GM15510 (cell line): ENCODE data around the gene JARID2.

Experiments used
- POLR2A ChIP-seq: IDR thresholded peaks from 3 replicates; pipeline ENCODE4 v1.6.1; 2011; ENCODE audit warnings: borderline replicate concordance; ENCODE audit not compliant: insufficient read length; ENCODE audit errors: extremely low read depth

Gene JARID2

GRCh38 chr6:15327271-15327670 lies 81.4 kb downstream of the JARID2 start:
- no peak for TF ChIP-seq POLR2A

- TF ChIP-seq POLR2A, result no peak
Observed at GRCh38 chr6:15329197-15329671, 83.4 kb downstream of the JARID2 start.

DNA sequence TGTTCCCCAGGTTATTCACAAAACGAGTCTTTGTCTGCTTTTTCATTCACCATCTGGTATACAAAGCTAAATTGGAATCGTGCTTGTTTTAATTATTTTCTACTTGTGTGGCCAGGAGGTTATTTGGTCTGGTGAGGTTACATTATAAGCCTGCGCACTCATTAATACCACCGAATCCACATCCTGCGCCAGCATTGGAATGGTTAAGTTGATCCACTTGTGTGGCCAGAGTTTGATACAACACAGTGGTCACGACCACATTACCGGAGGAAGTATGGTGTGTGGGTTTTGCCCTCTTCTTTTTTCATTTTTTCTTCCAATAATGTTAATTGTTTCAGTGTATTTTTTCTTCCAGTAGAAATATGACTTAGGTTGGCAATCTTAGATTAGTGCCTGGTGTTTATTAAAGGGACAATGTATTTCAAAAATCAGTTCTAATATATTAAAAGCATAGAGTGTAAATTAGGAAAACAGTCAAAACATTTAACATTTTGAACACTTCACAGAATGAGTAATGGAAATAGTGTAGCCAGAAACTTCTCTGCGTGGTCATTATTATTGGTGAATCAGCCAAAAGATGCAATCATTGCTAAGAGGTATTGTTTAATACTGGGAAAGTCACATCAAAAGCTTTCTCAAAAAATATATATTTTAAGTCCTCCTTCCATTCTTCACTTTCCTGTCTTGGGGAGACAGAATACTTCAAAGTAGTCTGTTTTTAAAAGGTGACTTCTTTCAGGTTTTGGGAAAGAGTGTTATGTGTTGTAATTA lies 84.5 kb downstream of the JARID2 start:
- TF ChIP-seq POLR2A, result no peak

- no peak for TF ChIP-seq POLR2A
Observed at GRCh38 chr6:15331143-15331542, 85.3 kb downstream of the JARID2 start.

DNA sequence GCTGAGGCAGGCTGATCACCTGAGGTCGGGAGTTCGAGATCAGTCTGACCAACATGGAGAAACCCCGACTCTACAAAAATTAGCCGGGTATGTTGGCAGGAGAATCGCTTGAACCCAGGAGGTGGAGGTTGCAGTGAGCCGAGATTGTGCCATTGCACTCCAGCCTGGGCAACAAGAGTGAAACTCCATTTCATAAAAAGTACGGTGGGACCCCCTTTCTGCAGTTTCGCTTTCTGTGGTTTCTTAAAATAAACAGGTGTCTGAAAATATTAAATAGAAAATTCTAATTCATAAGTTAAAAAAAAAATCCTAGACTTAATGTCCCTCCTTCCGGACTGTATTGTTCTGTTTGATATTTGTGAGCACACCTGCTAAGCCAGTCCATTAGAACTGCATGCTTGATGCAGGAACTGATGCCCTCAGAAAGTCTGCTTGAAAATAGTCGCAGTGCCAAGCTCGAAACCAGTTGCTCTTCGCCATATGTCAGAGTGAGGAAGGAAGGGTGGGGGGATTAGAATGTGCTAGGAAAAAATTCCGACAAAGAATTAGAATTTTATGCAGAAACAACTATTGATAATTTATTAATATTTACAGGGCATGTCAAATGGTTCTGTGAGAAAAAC lies 85.9 kb downstream of the JARID2 start:
- TF ChIP-seq POLR2A, result no peak

DNA sequence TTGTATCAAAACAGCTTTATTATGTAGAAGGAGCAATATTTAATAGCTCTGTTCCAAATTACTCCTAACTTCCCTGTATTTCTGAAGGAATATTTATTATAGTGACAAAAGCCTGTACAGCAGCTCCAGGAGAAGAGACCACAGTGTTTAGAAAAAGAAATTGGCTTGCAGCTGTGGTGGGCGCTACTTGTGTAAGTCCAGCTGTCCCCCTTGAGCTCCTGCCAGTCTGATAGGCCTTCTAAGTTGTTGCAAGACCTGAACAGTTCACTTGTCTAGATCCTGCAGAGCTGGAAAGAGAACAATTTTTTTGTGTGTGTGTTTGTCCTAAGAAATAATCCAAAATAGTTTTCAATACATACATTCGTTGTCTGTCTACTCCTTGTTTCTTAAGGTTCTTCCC lies 86.6 kb downstream of the JARID2 start:
- no peak for TF ChIP-seq POLR2A

DNA sequence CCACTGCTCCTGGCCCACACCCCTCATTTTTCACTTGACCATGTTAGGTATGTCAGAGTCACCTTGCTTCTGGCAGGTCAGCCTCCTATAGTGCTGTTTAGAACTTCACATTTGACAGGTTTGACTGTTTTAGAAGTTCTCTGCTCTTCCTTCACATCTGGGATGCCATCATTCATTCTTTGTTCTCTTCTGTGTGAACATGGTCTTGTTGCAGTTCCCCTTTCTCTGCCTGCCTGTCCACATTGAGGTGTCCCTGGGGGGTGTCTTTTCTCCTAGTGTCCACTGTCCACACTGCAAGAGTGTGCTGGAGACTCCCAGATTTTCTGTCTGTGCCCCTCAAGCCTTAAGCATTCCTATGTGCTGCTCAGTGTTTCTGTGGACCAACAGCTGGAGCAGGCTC lies 89.5 kb downstream of the JARID2 start:
- no peak for TF ChIP-seq POLR2A

DNA sequence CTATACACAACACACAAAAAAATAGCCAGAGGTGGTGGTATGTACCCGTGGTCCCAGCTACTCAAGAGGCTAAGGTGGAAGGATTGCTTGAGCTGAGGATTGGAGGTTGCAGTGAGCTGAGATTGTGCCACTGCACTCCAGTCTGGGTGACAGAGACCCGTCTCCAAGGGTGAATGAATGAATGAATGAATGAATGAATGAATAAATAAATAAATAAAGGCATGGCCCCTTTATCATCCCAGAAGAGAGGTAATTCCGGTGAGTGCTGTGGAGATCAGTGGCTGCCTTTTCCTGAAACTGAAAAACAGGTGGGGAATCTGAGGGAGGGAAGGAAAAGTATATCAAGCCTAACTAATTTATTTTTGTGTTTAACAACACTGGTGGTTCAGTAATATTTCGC lies 90.0 kb downstream of the JARID2 start:
- no peak for TF ChIP-seq POLR2A

DNA sequence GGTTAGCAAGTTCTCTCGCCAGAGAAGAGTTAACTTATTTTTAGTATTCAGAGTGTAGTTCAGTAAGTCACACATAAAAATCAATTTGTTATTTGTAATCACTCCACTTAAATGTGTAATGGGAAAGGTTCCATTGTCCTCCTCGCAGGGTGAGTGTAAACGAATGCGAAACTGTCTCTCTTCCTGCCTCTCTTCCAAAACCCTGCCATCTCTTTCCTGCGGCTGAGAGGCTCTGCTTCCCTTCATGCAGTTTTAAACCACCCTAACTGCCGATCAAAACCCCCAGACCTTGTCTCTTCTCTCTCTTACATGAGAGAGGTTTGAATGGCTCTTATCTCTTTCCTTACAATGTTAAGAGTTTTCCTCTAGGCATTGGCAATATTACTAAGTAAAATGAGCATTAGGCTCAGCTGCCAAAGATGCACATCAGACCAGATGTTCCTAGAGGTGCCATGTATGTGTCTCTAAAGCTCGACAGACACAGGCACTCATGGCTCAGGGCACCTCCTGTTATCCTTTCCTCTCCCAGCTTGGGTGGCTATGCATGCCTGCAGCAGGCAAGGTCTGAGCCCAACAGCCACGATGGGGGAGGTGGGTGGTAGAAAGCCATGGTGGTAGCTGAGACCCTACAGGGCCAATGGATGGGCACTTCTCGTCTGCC lies 91.2 kb downstream of the JARID2 start:
- no peak for TF ChIP-seq POLR2A

GRCh38 chr6:15337582-15337981 lies 91.7 kb downstream of the JARID2 start:
- TF ChIP-seq POLR2A, result no peak

DNA sequence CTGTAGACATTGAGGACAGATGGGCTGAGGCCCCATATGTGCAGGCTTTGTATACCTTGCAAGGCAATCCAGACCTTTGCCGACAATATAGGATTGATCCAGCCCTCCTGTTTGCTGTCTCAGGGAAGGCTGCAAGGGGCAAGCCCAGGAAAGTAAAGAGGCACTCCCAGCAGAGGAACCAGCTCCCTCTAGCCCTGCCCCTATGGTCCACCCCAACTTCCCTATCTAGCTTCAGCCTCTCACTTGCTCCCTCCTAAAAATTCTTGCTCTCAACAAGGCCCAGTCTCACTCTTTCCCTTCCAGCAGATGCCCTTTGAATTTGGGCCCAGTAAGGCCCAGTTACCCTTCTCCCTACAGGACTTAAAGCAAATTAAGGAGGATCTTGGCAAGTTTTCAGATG lies 92.6 kb downstream of the JARID2 start:
- no peak for TF ChIP-seq POLR2A

GRCh38 chr6:15339081-15339480 lies 93.2 kb downstream of the JARID2 start:
- no peak for TF ChIP-seq POLR2A

DNA sequence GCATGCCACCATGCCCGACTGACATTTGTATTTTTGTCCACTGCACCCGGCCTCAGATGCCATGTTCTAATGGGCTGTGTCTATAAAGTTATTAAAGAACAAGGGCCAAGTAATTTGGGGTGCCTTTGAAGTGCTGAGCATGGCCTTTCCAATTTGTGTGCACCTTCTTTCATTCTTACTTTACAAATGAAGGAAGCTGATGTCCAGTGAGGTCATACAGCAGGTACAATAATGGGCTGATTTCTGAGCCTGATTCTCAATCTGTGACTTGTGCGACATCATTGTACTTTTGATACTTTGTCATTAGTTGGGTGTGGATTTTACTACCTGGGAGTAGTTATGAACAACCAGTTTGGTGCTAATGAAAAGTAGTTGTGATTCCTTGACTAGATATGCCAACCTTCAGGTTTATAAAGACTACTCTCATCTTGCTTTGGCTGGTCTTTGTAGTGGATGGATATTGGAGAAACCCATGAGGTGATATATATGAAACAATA lies 94.3 kb downstream of the JARID2 start:
- no peak for TF ChIP-seq POLR2A

- no peak for TF ChIP-seq POLR2A
Observed at GRCh38 chr6:15340775-15341174, 94.9 kb downstream of the JARID2 start.

GRCh38 chr6:15341311-15342001 lies 95.6 kb downstream of the JARID2 start:
- no peak for TF ChIP-seq POLR2A

DNA sequence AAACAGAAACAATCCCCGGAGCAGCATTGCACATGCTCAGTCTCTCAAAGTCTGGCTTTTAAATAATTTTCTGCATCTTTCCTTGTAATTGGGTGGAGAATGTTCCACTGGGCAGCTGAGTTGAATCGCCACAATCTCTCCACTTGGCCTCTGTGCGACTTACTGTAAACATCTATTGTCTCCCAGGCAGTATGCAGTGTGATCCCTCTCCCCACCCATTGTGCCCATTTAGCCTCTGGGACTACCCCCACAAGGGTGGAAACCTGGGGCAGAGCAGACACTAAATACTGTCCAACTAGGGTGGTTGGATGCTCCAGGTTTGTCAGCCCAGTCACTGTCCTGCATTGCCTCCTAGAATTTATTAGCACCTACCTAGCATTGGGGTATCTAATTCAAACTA lies 96.2 kb downstream of the JARID2 start:
- TF ChIP-seq POLR2A, result no peak
